Vagina (tissue), 2 donors: ENCODE data around the gene DYRK1B.

Source experiments
- CTCF ChIP-seq, 3 experiments: fragments of 450-650 bp in 2 of 3; fragments of 200-600 bp in 1 of 3; sonication (generic) in 1 of 3; IDR thresholded peaks; one replicate each; pipeline ENCODE4 v1.5.1; 2017 to 2019; ENCODE audit warnings: antibody characterized with exemption in 3 of 3, mild to moderate bottlenecking in 2 of 3, moderate library complexity in 2 of 3
- POLR2A ChIP-seq, 2 donors: fragments of 450-650 bp; IDR thresholded peaks; one replicate each; pipeline ENCODE4 v1.6.1; 2017; ENCODE audit warnings: antibody characterized with exemption in 2 of 2, mild to moderate bottlenecking in 2 of 2, moderate library complexity in 2 of 2

- no peak for TF ChIP-seq CTCF (IDR thresholded peaks at IDR 0.05)
- no peak for TF ChIP-seq POLR2A (IDR thresholded peaks at IDR 0.05)
Observed at GRCh38 chr19:39778763-39779162, 55.2 kb downstream of the DYRK1B start, which contains the start of gene LEUTX.
